HG03565 (cell line): Measurements from ENCODE around the gene INCENP.

Source experiments
- ATAC-seq: cut with Tn5 transposase; IDR thresholded peaks from one replicate; pipeline ENCODE4 v1.9.1; 2021; ENCODE audit warnings: mild to moderate bottlenecking, moderate library complexity; ENCODE audit not compliant: unreplicated experiment

The INCENP gene

GRCh38 chr11:62140304-62141110 is 16.7 kb downstream of the INCENP start:
- ATAC-seq, result no peak

DNA sequence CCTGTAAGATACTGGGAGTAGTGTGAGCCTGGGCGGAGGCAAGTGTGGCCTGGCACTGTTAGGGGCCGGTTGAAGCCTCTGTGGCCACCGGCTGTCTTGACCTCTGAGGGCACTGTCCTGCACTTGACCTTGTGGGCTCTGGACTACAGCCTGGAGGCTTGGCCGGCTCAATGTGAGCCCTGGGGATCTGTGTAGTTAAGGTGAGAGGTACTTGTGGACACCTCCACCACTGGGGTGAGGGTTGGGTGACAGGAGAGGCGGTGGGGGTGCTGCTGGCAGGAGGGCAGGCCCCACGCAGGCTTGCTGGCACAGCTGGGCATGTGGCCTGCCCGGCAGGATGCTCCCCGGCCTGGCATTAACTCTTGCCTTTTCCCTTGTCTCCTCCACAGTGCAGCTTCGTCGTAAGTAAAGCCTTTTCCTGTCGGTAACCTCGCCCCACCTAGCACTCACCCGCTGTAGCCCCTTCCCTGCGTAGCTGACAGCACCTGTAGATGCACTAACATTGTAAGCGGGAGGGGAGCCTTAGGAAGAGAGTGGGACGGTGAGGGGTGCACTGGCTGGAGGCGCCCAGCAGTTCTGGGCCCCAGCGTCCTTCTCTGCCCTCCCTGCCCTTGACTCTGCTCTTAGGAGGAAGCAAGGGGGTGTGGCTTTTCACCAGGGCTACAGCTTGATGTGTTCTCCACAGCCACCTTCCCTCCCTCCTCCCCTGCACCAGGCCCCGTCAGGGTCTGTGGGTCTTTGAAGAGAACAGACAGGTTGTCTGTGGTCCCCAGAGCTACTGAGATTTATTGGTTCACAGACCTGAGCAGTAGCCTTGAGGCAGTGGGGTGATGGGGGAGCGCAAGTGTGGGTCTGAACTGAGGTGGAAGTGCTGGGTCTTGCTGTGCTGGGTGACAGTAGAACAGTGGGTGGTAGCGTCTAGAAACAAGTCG is 17.6 kb downstream of the INCENP start:
- no peak for ATAC-seq

DNA sequence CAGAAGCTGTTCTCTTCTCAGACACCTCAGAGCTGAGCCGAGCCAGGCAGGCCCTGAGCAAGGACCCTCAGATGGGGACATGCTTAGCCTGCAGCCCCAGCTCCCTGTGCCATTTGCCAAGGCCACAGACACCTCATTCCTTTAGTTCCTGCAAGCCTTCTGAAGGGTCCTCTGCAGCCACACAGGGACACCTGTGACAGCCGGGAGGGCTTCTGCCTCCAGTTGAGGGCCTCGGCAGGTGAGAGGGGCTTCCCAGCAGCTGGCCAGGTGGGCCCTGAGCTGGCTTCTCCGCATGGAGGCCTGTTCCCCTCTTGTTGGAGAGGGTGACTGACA is 18.2 kb downstream of the INCENP start:
- no peak for ATAC-seq

- ATAC-seq, result no peak
Measured at GRCh38 chr11:62142921-62143320, 19.1 kb downstream of the INCENP start.

- ATAC-seq, result no peak
Measured at GRCh38 chr11:62143727-62144126, 19.9 kb downstream of the INCENP start.

DNA sequence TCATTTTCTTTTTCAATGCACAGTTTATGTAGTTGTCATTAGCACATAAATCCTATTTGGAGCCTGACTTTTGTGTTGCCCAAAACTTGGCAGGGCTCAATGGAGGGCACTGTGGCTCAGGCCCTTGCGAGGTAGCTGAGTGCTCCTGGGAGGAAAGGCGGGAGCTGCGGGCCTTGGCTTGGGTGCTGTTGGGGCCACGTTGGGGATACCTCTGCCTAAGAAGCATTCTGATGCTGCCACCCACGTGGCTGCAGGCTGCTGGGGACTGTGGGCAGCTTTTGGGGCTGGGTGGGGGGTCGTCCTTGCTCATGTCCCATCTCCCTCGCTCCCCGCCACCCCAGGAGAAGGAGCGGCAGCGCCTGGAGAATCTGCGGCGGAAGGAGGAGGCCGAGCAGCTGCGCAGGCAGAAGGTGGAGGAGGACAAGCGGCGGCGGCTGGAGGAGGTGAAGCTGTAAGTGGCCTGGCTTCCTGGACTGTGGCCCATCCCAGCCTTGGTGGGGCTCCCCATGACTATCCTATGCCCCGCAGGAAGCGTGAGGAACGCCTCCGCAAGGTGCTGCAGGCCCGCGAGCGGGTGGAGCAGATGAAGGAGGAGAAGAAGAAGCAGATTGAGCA is 20.9 kb downstream of the INCENP start:
- ATAC-seq, result no peak

- no peak for ATAC-seq
Measured at GRCh38 chr11:62145261-62145871, 21.6 kb downstream of the INCENP start.

GRCh38 chr11:62146476-62147200 is 22.8 kb downstream of the INCENP start:
- no peak for ATAC-seq

DNA sequence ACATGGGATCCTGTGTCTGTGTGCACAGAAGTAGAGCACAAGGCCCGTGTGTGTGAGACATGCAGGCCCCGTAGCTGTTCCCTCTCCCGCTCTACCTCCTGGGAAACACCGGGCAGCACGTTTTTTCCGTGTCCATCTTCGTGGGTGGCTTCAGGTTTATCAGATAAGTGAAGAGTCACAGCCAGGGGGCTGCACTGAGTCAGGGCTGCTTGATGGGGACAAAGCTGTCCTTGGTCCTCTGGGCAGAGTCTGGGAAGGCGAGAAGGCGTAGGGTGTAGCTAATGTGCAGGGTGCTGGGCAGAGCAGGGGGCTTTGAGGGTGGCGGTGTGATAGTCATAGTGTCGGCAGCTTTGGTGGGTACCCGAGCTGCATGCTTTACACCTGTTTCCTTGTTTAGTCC is 23.7 kb downstream of the INCENP start:
- no peak for ATAC-seq

GRCh38 chr11:62148271-62148980 is 24.6 kb downstream of the INCENP start:
- no peak for ATAC-seq

- ATAC-seq, result no peak
Measured at GRCh38 chr11:62149986-62150886, 26.4 kb downstream of the INCENP start.

GRCh38 chr11:62150887-62151736 is 27.3 kb downstream of the INCENP start:
- no peak for ATAC-seq

DNA sequence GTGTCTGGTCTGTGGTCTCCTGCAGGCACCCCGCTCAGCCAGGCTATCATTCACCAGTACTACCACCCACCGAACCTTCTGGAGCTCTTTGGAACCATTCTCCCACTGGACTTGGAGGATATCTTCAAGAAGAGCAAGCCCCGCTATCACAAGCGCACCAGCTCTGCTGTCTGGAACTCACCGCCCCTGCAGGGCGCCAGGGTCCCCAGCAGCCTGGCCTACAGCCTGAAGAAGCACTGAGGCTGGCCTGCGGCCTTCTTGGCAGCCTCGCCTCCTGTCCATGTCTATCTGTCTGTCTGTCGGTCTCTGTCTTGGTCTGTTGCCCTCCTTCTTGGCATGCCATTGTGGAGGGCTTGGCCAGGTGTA is 27.9 kb downstream of the INCENP start:
- ATAC-seq, result no peak

DNA sequence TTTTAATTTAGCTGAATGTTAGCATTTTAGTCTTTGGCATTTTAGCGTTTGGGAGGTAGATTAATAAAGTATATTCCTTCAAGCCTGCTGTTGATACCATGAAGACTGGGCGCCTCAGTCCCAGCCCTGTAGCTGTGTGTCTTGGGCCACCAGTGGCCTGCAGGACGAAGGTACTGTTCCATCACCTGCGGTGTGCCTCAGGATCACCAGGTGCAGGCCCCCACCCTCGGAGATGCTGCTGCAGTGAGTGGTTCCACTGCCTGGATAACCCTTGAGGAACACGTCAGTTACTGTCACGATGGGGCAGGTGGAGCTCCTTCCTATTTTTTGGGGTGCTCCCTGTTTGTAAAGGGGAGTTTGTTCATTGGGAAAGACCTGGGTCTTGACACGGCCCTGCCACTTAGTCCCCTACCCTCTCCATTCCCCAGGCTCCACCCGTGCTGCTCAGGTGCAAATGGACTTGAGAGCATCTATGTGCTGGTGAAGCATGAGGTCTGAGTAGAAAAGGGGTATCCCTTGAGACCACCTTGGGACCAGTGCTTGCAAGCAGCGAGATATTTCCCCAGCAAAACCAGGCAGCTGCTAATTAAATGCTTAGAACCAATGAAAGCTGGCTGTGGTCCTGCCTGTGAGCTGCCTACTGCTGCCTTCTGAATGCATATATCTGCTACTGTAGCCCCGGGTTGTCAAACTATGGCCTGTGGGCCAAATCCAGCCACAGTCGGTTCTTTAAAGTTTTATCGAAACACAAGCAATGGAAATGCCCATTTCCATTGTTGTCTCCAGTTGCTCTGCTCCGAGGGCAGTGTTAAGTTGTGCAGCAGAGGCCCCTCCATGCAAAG is 28.7 kb downstream of the INCENP start:
- ATAC-seq, result no peak

DNA sequence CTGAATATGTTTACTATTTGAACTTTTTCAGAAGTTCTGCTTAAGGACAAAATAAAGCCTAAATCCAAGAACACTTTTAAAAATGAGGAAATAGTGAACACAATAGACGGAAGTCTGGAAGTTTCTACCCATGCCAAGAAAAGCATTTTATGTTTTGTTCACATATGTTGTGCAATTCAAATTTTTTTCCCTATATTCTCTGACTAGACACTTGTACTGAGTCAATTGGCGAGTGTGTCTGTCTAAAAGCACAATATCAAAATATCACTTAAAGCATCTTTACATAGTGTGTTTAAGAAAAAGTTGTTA is 29.2 kb downstream of the INCENP start:
- ATAC-seq, result no peak

DNA sequence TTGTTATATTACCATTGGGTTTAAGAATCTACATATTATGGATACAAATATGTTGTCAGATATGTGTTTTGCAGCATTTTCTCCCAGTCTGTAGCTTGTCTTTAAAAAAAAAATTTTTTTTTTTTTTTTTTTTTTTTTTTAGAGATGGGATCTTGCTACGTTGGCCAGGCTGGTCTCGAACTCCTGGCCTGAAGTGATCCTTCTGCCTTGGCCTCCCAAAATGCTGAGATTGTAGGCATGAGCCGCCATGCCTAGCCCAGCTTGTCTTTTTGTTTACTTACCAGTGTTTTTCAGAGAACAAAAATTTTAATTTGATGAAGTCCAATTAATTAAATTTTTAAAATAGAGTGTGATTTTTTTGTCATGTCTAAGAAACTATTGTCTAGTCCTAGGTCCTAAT is 29.8 kb downstream of the INCENP start:
- ATAC-seq, result no peak

- no peak for ATAC-seq
Measured at GRCh38 chr11:62157603-62158002, 33.8 kb downstream of the INCENP start.
